Stimulated activated CD4-positive, alpha-beta T cell treated with anti-CD3 and anti-CD28 coated beads, Interleukin-15, amount 100 ng/mL, for 24 hours (primary cell): ENCODE results near the gene NRL.

Source experiments
- DNase-seq: peaks from one replicate; pipeline ENCODE4 v3.0.0-alpha.2; 2020

Gene NRL

DNA sequence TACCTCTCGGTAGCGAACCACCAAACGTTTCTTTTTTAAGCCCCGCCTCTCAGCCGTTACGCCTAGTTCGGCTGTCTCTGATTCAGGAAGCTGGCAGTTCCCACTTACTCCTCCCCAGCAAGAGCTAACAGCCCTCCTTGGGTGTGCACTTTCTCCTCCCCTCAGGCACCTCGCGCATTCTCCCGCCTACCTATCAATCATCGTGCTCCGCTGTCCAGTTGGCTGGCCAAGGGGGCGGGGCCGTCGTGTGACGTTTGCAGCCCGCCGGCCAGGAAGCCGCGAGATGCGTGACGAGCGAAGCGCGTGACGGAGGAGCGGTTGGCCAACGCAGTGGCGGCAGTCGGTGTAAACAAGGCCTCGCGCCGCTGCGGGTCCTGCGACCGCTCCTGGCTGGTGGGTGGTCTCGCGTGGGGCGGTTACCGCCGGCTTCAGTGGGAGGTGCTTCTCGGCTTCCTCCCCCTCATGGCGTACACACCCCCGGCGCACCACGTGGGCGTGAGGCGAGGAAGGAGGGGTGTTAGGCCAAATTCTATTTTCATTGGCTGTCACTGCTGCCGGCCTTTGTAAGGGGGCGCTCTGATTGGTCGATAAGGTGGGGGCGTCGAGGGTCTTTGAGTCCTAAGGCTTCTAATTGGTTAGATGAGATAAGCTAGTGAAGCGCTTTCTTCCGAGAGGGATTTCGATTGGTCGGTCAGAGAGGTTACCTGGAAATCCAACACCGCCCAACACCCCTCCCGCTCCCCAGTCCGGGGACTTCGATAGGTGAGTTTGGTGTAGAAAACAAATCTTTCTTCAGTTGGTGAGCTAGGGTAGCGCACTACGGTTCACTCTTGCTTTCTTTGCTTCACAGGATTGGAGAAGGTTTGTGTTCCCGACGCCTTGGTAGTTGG lies at the start of gene NRL, which contains the start of gene DCAF11:
Gene NRL (minus strand): TSS at position 418 of the 890 bp plus-strand sequence. CDS start 32,101 bp downstream, outside the sequence.
Gene DCAF11 (plus strand): TSS at position 246 of the 890 bp plus-strand sequence. CDS start 818 bp downstream, outside the sequence.
- peak; percentile 99 for DNase-seq

DNA sequence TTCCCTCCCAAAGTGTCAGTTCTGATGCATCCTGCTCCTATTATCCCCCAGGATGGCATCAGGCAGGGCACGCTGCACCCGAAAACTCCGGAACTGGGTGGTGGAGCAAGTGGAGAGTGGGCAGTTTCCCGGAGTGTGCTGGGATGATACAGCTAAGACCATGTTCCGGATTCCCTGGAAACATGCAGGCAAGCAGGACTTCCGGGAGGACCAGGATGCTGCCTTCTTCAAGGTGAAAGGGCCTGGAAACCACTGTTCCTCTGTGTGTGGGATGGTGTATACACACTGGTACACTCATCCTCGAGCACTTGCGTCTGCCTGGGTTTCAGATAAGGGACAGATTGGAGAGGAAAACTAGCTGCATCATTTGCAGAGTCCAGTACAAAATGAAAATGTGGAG lies 47.3 kb upstream of the NRL start:
- DNase-seq = peak; percentile 54

DNA sequence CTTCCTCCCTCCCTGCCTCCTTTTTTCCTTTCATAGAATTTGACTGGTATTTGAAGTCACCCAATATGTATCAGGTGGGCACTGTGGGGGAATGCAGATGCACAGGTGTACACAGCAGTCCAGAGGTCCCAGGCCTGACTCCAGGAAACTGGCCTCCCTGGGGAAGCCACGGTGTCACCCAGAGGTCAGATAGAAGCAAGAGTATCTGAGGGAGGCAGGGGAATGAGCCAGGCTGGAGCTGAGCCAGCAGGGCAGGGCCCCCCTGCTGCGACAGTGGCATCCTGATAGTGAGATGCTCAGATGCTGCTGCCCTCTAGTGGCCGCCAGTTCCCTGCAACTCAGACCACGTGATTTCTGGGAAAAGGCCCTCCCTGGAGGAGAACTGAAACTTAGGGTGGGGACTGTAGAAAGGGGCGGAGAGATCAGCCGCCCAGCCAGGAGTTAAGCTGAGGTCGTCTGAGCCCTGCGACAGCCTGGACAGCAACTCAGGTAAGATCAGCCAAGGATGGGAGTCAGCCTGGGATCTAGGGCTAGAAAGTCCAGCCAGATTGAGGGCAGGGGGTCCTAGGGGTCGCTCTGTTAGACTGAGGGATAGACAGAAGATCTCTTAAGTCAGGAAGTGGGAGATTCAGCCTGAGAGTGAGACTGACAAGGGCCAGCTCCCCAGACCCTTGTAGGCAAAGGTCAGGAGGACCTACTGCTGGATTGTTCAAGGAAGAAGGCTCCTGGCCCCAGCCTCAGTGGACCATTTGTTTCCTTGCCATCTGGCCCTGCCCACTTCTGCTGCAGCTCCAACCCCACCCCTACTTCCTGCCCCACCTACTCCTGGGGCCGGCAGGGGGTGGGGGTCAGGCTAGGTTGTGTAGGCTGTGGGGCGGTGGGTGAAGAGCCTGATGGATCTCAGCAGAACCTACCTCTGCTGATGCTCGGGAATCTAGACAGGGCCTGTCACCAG lies 46.4 kb upstream of the NRL start, which contains the start of gene IRF9:
Gene IRF9 (plus strand): TSS at position 416 of the 955 bp plus-strand sequence. CDS start 880 bp downstream, outside the sequence.
- DNase-seq = peak; percentile 96

DNA sequence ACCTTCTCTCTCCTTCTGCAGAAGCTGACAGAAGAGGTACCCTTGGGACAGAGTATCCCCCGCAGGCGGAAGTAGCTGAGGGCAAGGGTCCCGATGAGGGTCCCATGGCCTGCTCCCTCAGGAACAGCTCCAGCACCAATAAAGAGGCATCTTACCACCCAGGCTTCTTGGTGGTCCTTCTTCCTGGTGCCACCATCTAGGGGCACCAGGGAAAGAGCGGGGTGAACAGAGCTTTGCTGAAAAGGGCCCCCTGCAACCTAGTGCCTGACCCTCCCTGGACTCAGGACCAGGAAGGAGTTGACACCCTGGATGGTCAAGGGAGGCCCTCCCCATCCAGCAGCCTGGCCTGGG lies 45.7 kb upstream of the NRL start:
- no peak for DNase-seq

DNA sequence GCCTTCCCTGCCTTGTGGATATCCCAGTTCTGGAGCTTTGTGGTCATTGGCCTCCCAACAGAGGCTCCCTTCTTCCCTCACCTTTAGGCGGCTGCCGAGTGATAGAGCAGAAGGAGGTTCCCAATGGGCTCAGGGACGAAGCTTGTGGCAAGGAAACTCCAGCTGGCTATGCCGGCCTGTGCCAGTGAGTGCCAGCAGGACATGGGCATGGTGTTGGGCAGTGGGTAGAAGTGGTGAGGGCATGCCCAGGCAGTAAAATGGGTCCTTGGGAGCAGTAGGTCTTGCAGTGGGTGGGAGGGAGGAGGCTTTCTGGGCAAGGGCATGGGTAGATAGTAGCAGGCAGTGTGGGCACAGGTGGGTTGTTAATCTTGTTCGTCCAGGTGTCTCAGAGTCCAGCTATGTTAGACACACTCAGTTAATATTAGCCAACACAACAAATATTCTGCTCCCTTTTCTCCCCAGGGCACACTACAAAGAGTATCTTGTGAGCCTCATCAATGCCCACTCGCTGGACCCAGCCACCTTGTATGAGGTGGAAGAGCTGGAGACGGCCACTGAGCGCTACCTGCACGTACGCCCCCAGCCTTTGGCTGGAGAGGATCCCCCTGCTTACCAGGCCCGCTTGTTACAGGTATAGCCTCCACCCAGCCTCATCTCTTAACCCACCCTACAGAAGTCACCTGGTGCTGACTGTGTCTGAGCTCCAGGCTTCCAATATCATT lies 45.2 kb upstream of the NRL start:
- DNase-seq = no peak

DNA sequence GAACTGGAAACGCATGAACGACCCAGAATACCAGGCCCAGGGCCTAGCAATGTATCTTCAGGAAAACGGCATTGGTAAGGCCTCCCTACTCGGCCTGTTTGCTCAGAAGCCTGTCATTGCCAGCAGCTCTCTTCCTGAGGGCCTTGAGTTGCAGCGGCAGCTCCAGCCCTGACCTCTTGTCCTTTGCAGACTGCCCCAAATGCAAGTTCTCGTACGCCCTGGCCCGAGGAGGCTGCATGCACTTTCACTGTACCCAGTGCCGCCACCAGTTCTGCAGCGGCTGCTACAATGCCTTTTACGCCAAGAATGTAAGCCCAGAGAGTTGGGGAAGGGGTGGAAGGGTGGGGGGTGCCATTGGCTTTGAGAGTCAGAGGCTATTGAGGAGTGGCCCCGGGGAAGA lies 42.6 kb upstream of the NRL start:
- no peak for DNase-seq

DNA sequence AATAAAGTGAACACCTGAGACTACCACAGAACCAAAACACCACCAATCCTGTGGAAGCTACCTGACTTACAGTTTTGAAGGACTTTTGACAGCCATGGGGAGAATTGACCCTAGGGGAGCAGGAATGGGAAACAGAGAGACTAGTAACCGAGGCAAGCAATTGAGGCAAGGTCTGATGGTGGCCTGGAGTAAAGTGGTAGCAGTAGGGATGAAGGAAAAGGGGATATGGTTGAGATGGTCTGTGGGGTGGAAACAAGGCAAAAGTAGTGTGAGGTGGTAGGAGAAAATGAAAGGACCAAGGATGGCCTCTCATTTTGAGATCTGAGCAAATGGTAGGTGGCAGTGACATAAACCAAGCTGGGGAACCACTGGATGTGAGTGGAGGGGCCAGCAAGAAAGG lies 42.1 kb upstream of the NRL start:
- no peak for DNase-seq

DNA sequence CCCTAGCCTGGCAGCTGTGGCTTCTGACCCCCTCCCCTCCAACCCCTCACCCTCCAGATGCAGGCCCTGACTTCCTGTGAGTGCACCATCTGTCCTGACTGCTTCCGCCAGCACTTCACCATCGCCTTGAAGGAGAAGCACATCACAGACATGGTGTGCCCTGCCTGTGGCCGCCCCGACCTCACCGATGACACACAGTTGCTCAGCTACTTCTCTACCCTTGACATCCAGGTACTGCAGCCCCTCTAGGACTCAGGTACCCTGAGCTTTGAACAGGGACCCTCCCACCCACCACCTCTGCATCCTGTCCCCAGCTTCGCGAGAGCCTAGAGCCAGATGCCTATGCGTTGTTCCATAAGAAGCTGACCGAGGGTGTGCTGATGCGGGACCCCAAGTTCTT lies 40.4 kb upstream of the NRL start:
- no peak for DNase-seq

DNA sequence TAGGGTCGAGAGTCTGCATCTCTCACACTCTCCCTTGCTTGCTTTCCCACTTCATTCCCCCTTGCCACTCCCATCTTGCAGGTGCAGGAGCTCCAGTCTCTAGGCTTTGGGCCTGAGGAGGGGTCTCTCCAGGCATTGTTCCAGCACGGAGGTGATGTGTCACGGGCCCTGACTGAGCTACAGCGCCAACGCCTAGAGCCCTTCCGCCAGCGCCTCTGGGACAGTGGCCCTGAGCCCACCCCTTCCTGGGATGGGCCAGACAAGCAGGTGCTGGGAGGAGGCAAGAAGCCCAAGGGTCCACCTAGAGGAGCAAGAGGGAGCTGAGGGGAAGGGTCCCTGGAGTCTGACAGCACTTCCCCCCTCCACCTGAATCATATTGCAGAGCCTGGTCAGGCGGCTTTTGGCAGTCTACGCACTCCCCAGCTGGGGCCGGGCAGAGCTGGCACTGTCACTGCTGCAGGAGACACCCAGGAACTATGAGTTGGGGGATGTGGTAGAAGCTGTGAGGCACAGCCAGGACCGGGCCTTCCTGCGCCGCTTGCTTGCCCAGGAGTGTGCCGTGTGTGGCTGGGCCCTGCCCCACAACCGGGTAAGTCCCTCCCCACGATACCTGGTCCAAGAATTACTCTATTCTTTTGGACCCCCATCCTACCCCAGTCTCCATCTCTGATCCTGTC lies 36.8 kb upstream of the NRL start:
- DNase-seq = no peak

DNA sequence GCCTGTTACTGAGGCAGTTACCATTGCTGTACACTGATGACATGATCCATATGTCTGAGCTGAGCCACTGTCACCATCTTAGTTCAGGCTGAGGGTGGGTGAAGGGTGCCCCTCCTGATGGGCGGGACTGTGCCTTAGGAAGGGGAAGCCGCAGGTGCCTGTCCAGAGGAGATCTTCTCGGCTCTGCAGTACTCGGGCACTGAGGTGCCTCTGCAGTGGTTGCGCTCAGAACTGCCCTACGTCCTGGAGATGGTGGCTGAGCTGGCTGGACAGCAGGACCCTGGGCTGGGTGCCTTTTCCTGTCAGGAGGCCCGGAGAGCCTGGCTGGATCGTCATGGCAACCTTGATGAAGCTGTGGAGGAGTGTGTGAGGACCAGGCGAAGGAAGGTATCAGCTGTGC lies 36.2 kb upstream of the NRL start:
- no peak for DNase-seq

DNA sequence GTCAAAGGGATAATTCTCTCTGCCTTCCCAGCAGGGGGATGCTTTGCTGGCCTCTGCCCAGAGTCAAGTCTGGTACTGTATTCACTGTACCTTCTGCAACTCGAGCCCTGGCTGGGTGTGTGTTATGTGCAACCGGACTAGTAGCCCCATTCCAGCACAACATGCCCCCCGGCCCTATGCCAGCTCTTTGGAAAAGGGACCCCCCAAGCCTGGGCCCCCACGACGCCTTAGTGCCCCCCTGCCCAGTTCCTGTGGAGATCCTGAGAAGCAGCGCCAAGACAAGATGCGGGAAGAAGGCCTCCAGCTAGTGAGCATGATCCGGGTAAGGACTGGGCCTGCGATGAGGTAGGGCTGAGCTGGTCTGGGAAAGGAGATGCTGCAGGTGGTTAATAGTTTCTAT lies 35.8 kb upstream of the NRL start:
- no peak for DNase-seq

DNA sequence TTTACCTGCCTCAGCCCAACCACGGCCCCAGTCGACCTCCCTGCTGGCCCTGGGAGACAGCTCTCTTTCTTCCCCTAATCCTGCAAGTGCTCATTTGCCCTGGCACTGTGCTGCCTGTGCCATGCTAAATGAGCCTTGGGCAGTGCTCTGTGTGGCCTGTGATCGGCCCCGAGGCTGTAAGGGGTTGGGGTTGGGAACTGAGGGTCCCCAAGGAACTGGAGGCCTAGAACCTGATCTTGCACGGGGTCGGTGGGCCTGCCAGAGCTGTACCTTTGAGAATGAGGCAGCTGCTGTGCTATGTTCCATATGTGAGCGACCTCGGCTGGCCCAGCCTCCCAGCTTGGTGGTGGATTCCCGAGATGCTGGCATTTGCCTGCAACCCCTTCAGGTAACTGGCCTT lies 35.3 kb upstream of the NRL start:
- no peak for DNase-seq

DNA sequence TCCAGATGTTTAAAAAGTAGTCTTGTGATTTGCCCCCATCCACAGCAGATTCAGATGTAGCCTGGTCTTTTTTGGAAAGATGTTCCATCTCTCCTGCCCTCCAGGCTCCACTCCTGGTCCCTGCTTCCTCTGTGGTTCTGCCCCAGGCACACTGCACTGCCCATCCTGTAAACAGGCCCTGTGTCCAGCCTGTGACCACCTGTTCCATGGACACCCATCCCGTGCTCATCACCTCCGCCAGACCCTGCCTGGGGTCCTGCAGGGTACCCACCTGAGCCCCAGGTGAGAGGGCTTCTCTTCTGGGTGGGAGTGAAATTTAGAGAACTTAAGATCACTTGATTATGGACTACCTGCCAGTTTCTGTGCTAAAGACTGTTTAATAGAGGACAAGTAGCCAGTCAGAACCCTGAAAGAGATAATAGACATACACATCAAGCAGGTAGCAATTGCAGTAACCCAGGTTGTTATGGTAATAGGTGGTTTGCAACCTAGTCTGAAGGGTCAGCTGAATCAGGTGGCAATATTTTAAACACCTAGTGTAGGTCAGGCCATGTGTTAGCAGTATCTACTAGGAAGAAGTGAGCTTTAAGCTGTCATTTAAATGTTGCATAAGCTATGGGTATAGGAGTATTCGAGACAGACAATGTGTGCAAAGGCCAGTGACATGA lies 34.7 kb upstream of the NRL start:
- no peak for DNase-seq

DNA sequence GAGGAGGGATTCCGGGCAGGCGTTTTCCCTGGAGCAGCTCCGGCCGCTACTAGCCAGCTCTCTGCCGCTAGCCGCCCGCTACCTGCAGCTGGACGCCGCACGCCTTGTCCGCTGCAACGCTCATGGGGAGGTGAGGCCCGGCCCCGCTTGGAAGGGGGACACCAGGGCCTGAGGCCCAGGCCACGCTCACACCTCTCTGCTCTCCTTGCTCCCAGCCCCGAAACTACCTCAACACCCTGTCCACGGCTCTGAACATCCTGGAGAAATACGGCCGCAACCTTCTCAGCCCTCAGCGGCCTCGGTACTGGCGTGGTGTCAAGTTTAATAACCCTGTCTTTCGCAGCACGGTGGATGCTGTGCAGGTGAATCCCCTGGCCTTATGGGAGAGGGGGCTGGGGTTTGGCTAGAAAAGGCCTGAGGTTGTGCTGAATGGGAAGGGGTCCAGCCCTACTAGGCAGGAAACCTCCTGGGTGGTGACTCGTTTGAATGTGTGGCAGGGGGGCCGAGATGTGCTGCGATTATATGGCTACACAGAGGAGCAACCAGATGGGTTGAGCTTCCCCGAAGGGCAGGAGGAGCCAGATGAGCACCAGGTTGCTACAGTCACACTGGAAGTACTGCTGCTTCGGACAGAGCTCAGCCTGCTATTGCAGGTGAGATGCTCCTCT lies 33.1 kb upstream of the NRL start:
- DNase-seq = no peak

DNA sequence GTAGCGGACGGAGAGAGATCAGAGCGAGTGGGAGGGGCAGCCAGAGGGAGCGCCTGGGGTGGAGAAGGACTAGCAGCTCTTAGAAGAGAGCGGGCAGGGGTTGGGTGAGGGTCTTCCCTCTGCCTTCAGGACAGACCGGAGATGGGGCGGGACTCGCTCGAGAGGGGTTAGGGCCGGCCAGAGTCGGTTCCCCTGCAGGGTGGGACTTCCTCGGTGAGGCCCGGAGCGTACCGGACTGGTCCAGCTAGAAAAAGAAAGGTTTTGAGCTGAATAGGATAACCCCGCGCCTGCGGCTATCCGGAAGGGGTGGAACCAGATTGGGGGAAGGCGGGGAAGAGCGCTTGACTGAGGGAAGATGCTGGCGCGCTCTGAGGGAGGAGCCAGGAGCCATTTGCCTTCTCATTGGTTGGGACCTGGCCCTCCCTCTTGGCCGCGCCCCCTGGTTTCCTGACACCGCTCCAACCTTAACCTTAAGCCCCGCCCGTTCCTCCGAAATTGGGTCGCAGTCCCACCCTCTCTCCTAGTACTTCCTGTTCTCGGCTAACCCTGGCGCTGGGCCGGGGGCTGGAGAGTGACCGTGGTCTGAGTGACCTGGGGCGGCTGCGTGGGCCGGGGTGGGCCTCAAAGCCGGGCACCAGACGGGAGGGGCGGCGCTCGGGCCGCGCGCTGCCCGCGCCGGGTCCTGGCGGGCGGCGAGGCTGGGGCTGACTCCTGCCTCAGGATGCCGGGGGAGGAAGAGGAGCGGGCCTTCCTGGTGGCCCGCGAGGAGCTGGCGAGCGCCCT lies 32.4 kb upstream of the NRL start, which contains the start of gene RNF31:
Gene RNF31 (plus strand): TSS at position 521 of the 783 bp plus-strand sequence. CDS start 201 bp downstream, at position 722.
- peak; percentile 100 for DNase-seq

DNA sequence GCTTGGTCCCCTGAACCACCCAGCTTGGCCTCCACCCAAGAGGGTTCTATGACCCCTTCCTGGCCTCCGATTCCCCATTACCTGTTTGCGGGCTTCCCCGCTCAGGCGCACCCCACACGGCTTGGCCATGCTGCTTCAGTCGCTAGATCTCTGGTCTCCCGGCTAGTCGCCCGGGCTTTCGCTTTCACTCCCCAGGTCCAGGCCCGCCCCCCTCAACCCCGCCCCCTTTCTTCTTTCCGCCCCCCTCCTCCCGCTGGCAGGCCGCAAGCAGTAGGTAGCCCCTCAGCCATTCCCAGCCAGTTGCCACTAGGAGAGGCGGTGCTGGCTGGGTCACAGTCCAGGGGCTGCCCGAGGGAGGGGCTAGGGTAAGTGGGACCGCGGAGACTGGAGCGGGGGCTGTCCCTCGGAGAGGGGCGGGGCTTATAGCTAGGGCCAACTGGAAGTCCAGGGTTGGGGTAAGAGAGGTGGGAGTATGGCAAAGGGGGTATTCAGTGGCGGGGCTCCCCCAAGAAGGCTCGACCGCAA lies 31.8 kb upstream of the NRL start, which contains the start of gene PSME2:
Gene PSME2 (minus strand): TSS at position 158 of the 525 bp plus-strand sequence. CDS start 29 bp downstream, at position 129.
- peak; percentile 97 for DNase-seq

DNA sequence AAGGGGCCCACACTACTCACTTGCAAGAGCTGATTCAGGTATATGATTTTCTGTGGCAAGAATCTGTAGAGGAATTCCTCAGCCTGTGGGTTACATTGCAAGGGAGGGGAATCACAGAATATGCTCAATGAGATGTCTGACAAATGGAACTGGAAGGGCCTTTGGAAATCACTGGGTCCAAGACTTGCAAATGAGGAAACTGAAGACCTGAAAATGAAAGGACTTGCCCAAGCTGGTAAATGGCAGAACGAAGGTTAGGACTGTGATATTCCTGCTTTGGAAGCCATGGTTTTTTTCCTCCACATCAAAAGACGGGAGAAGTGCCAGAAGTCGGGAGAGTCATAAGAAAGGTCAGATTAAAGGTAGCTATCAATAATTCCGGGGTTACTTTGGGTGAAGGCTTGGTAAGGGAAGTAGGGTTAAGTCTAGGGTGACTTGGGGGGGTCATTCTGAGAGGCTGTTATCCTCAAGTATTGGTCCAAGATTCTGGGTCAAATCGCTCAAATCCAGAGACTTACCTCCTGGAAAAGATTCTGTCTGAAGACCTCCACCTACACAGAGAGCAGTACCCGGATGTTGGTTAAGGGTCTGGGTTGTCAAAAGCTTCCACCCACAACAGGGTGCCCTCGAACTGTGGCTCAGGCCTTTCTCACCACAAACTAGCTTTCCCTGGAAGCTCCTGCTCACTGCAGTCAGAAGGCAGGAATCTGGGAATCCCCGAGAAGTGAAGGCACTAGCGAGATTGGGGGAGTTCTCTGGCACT lies 31.1 kb upstream of the NRL start:
- no peak for DNase-seq

DNA sequence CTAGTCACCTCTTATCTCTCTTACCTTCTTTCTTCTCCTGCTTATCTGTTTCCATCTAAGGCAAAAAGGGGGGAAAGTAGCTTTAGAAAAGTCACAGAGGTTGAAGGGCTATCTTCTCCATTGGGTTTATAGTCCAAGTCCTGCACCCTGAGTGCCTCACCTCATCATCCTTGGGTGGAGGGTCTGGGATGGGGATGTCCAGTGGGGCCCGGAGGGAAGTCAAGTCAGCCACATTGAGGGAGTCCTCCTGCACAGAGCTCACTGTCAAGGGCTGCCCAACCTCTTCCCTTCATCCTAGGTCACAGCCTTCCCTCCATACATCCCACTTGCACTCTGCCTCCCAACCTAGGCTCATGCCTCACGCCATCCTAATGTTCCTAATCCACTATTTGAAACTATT lies 30.5 kb upstream of the NRL start:
- no peak for DNase-seq

DNA sequence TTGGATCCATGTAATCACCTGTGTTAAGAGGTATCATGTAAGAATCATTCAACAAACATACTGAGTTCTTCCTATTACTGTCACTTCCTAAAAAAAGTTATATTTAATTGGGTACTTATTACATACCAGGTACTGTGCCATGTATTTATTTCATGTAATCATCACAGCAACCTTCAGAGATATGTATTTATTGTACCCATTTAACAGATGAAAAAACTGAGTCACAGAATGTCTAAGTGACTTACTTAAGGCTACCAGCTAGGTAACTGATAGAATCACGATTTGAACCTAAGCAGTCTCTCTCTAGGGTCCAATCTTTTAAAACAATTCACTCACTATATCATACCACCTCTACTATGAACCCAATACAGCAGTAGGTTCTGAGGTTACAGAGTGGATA lies 29.7 kb upstream of the NRL start:
- no peak for DNase-seq
